Body of pancreas (tissue), 4 donors: Measurements from ENCODE around the gene CHST2. TPM values are rescaled to one million over a fixed set of nuclear protein-coding genes. Genes with fewer than 3 reads are reported as not detected.
A peak's percentile ranks its signal among the peaks of the same experiment; 100 is the strongest.

ENCODE experiments used
- ATAC-seq: fragments of 150-250 bp; one replicate; pipeline ENCODE4 v1.9.1; 2016
- DNase-seq, 4 donors: peaks; one replicate each; pipeline ENCODE4 v3.0.0-alpha.2; 2019
- H3K27ac ChIP-seq, 4 donors: fragments of 200-600 bp; sonication (generic); 1 replicate in 3 of 4; 2 replicates in 1 of 4; pipeline versions ENCODE4 v1.5.1 to v1.6.1; 2016 to 2019; ENCODE audit warnings: mild to moderate bottlenecking in 1 of 4, mixed read lengths in 1 of 4, moderate library complexity in 1 of 4
- H3K27me3 ChIP-seq, 2 donors: fragments of 200-600 bp; sonication (generic); one replicate each; pipeline ENCODE4 v1.6.0; 2016; ENCODE audit warnings: mild to moderate bottlenecking in 1 of 2
- H3K36me3 ChIP-seq, 2 donors: fragments of 200-600 bp; sonication (generic); replicated peaks in 1 of 2; 2 replicates each; pipeline ENCODE4 v1.5.1; 2016; ENCODE audit warnings: low read depth in 2 of 2; ENCODE audit not compliant: insufficient read depth in 1 of 2
- H3K4me1 ChIP-seq: fragments of 200-600 bp; sonication (generic); one replicate; pipeline ENCODE4 v1.6.0; 2016
- H3K4me3 ChIP-seq, 2 donors: fragments of 200-600 bp; sonication (generic); 1 replicate in 1 of 2; 2 replicates in 1 of 2; pipeline ENCODE4 v1.5.1; 2016 to 2019
- H3K9me3 ChIP-seq, 3 donors: fragments of 200-600 bp; sonication (generic); 1 replicate in 2 of 3; 2 replicates in 1 of 3; pipeline ENCODE4 v1.5.1; 2016
- CTCF ChIP-seq, 7 experiments: fragments of 450-650 bp in 4 of 7; fragments of 200-600 bp in 3 of 7; sonication (generic) in 3 of 7; IDR thresholded peaks; one replicate each; pipeline ENCODE4 v1.5.1; 2016 to 2019; ENCODE audit warnings: antibody characterized with exemption in 7 of 7
- POLR2A ChIP-seq, 3 donors: fragments of 450-650 bp; IDR thresholded peaks; one replicate each; pipeline ENCODE4 v1.6.1; 2016; ENCODE audit warnings: antibody characterized with exemption in 3 of 3, mild to moderate bottlenecking in 2 of 3
- WGBS, 2 donors: methylation state at CpG; one replicate each; pipeline ENCODE4 v1.1.5; 2017; 5-methylcytosine and 5-hydroxymethylcytosine counted together
- intact Hi-C: fragments of 100-400 bp; cut with DNase I; formaldehyde crosslinking; loops from one replicate; pipeline ENCODE4 v1.15.1; 2023
- total RNA-seq, 2 donors: library from RNA; depleted of rRNA; stranded (reverse); fragments of >200 nt; gene quantifications; one replicate each; pipeline ENCODE4 v1.1.0, GENCODE V29; 2016

CHST2 gene
- total RNA-seq, 2 donors from 2014 or later: 1.3 to 4.3 TPM

- H3K27me3 ChIP-seq: no peaks in the 10 kb centered on the region
- H3K4me1 ChIP-seq: no peaks in the 10 kb centered on the region
- DNase-seq: no peak
- no peak for ATAC-seq
- intact Hi-C loops: no loop called here
- no peak overlapping the region for H3K27ac ChIP-seq
- WGBS, 2 donors: 22 to 23% methylated on average over 1 of the region's 1 CpG
- TF ChIP-seq POLR2A (IDR thresholded peaks at IDR 0.05) (no peak), CTCF (IDR thresholded peaks at IDR 0.05) (no peak)
- no peaks in the 10 kb centered on the region for H3K9me3 ChIP-seq
- no peak overlapping the region for H3K4me3 ChIP-seq
- H3K36me3 ChIP-seq: no peaks in the 10 kb centered on the region
Measured at GRCh38 chr3:143134471-143134870, 14.9 kb downstream of the CHST2 start.

GRCh38 chr3:143135150-143135549, 15.6 kb downstream of the CHST2 start:
- Histone ChIP-seq H3K9me3 (no peaks in the 10 kb centered on the region), H3K4me1 (no peaks in the 10 kb centered on the region), H3K27ac (no peak overlapping the region), H3K4me3 (no peak overlapping the region), H3K27me3 (no peaks in the 10 kb centered on the region), H3K36me3 (no peaks in the 10 kb centered on the region)
- 54 to 62% methylated on average over 2 of the region's 2 CpGs for WGBS, 2 donors
- DNase-seq (peak in 1 of 4 donors; percentile 55), ATAC-seq (no peak)
- intact Hi-C loops: no loop called here
- no peak for TF ChIP-seq POLR2A (IDR thresholded peaks at IDR 0.05)
- TF ChIP-seq CTCF (IDR thresholded peaks at IDR 0.05): no peak

- Histone ChIP-seq H3K36me3 (no peaks in the 10 kb centered on the region), H3K4me3 (no peak overlapping the region), H3K27me3 (no peaks in the 10 kb centered on the region), H3K9me3 (no peaks in the 10 kb centered on the region), H3K4me1 (no peaks in the 10 kb centered on the region), H3K27ac (no peak overlapping the region)
- intact Hi-C loops: no loop called here
- 36 to 67% methylated on average over 2 of the region's 2 CpGs for WGBS, 2 donors
- ATAC-seq (no peak), DNase-seq (no peak)
- TF ChIP-seq POLR2A (IDR thresholded peaks at IDR 0.05) (no peak), CTCF (IDR thresholded peaks at IDR 0.05) (no peak)
Measured at GRCh38 chr3:143137435-143138036, 18.0 kb downstream of the CHST2 start.

- Histone ChIP-seq H3K9me3 (no peaks in the 10 kb centered on the region), H3K4me1 (no peaks in the 10 kb centered on the region), H3K4me3 (no peak overlapping the region), H3K36me3 (no peaks in the 10 kb centered on the region), H3K27me3 (no peaks in the 10 kb centered on the region), H3K27ac (no peak overlapping the region)
- ATAC-seq: no peak
- DNase-seq: no peak
- intact Hi-C loops: no loop called here
- TF ChIP-seq POLR2A (IDR thresholded peaks at IDR 0.05): no peak
- TF ChIP-seq CTCF (IDR thresholded peaks at IDR 0.05): no peak
- 77 to 81% methylated on average over 3 of the region's 3 CpGs for WGBS, 2 donors
Measured at GRCh38 chr3:143138953-143139352, 19.4 kb downstream of the CHST2 start.

GRCh38 chr3:143139762-143140161, 20.2 kb downstream of the CHST2 start:
- Histone ChIP-seq H3K4me1 (no peaks in the 10 kb centered on the region), H3K27me3 (no peaks in the 10 kb centered on the region), H3K27ac (no peak overlapping the region), H3K9me3 (no peaks in the 10 kb centered on the region), H3K36me3 (no peaks in the 10 kb centered on the region), H3K4me3 (no peak overlapping the region)
- DNase-seq (no peak), ATAC-seq (peak; percentile 58)
- TF ChIP-seq POLR2A (IDR thresholded peaks at IDR 0.05): no peak
- TF ChIP-seq CTCF (IDR thresholded peaks at IDR 0.05): no peak
- WGBS, 2 donors: 61% methylated on average over 7 of the region's 7 CpGs
- intact Hi-C loops: no loop called here
